Stimulated activated CD4-positive, alpha-beta T cell treated with anti-CD3 and anti-CD28 coated beads, Interleukin-15, amount 100 ng/mL, for 24 hours (primary cell): ENCODE data around the gene SNX15.
"Not testable (repeated sequence)": the region's sequence is repeated elsewhere in the genome, so short reads cannot be mapped to it uniquely, and the experiment has no call there.

ENCODE experiments used
- DNase-seq: peaks from one replicate; pipeline ENCODE4 v3.0.0-alpha.2; 2020

Gene SNX15

DNA sequence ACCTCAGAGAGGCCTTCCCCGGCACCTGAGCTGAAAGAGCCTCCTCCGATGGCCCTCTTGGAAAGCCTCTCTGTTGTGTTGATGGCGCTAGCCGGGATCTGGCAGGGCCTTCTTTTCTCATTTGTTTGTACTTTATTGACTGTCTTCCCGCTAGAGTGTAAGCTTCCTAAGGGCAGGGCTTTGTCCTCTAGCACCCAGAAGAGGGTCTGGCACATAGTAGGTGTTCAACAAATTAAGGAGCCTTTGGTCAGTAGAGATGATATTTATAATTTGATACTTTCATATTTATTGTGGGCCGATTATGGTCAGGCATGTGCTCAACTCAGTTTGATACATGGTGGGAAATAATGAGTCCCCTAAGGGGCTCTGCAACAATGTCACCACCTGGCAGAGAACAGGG is 9.3 kb upstream of the SNX15 start:
- no peak for DNase-seq

DNA sequence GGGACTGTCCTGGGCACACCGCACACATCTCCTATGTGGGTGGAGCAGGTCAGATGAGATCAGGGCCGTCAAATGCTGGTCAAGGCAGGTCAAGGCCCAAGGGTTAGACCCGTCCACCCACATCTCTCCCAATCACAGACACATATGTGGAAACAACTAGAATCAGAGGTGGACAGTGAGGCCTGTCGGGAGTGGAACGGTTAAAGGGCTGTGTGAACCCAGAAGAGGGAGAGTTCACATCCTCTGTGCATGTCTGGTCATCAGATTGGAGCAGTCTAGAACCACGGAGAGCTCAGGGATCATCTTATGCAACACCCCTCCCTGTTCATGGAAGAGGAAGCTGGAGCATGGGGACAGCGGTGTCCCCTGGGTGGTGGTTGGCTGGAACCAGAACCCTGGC is 7.4 kb upstream of the SNX15 start:
- no peak for DNase-seq

DNA sequence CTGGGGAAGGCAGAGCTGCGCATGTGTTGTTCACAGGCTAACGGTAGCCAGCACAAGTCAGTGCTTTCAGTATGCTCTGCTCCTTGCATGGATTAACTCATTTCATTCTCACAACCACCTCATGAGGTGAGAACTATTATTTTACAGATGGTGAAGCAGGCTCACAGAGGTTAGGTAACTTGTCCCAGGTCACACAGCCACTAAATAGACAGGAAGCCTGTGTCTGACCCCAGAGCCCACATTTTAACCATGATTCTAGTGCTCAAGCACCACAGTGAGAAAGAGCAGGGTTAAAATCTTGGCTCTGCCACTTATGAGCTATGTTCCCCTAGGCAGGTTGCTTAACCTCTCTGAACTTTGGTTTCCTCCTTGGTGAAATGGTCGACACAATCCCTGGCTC is 6.2 kb upstream of the SNX15 start:
- no peak for DNase-seq

DNA sequence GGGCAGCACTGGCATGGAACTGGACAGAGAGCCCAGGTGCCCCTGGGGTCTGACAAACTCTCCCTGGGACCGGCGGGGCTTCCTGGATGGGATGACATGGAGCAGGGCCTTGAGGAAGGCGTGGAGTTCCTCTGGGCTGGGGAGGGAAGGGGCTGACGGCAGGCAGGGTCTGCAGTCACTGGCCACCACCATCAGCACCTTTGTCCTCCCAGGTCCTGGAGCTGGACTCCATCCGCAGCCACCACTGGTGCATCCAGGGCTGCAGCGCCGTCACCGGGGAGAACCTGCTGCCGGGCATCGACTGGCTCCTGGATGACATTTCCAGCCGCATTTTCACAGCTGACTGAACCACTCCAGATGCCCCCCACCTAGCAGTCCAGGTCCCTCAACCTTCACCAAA is 5.7 kb upstream of the SNX15 start:
- DNase-seq, result no peak

DNA sequence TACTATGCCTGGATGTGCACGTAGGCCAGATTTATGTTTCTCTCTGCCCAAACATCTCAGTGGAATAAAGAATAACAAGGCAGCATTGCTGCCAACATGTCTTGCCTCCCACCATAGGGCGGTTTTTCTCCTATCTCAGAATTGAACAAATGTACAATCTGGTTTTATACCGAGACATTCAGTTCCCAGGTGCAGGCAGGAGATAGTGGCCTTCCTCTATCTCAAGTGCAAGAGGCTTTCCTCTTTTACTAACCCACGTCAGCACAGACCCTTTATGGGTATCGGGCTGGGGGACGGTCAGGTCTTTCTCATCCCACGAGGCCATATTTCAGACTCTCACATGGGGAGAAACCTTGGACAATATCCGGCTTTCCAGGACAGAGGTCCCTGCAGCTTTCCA is 3.7 kb upstream of the SNX15 start:
- DNase-seq, result not testable (repeated sequence)

DNA sequence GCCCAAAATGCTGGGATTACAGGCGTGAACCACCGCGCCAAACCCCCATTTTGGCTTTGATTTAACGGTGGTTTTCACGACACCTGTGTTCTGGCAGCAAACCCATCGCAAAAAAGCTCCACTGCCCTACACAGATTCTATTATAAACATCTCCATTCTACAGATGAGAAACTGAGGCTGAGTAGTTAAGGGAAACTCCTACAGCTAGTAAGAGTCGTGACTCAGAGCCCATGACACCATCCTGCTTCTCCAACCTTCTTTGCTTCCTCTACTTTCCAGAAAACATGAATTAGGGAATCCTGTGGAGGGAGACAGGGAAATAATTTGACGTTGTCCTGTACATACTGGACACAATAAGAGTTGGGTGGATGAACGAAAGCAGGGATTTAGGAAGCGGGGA is 429 bp upstream of the SNX15 start:
- no peak for DNase-seq

DNA sequence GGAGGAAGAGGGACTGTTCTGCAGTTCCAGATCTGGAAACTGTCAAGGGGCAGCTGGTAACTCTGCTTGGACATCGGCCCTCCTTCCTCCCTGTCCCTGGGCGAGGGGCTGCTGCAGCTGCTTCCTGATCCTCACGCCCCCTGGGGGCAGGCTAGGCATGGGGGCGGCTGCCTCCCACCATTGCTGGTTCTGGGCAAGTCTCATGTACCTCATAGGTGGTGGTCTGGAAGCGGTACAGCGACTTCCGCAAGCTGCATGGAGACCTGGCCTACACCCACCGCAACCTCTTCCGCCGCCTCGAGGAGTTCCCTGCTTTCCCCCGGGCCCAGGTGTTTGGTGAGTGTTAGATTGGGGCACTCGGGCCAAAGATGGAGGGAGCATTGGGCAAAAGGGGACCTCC is 5.0 kb downstream of the SNX15 start:
- no peak for DNase-seq

DNA sequence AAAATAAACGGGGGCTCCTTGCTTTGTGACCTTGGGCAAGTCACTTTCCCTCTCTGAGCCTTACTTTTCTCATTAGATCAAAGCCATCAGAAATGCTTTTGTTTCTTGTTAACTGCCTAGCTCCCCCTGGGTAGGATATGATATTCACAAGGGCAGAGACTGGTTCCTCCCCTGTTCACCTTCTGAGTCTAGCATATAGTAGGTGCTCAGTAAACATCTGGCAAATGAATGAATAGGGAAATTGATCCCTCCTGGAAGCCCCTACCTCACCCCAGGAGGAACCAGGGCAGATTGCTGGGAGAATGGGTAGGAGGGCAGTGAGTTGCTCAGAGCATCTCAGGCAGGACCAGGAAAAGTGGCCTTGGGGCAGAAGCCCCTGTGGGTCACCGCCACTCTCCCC is 7.2 kb downstream of the SNX15 start:
- DNase-seq, result no peak

DNA sequence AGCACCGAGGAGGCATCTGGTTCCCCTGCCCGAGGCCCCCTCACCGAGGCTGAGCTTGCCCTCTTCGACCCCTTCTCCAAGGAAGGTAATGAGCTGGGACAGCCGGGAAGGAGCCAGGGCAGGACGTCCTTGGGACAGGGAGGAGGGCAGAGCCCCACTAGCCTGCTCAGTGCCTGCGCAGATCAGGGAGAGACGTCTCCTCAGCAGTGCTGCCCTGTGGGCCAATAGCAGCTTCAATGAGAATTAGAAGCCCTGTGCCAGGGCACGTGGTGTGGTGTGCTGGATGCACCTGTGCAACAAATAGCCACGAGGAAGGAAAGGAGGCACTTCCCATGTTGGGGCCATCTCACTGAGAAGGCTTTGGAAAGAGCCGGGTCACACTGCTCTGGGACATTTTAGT is 8.3 kb downstream of the SNX15 start:
- no peak for DNase-seq

DNA sequence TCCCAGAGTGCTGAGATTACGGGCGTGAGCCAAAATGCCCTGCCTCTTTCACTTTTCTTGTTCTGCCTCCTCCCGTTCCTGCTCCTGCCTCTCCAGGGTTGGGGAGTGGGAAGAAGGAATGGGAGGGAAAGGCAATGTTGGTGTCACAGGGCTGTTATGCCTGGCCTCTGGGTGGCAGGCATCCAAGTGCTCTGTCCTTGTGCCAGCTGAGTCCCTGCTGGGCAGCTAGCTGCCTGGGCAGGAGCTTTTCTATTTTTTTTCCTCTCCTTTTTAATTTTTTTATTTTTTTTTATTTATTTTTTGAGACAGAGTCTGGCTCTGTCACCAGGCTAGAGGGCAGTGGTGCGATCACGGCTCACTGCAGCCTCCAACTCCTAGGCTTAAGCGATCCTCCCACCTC is 9.7 kb downstream of the SNX15 start:
- no peak for DNase-seq

DNA sequence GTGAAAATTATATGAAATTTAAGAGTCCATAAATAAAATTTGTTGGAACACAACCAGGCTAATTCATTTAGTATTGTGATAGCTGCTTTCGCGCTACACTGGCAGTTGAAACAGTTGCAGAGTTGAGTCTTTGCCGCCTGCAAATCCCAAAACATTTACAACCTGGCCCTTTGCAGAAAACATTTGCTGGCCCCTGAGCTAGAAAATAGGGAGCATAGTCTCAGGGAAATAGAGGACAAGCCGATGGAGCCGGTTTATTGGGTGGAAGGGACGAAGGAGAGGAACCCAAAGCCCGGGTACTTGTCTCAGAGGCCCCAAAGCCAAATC is 13.2 kb downstream of the SNX15 start:
- no peak for DNase-seq

DNA sequence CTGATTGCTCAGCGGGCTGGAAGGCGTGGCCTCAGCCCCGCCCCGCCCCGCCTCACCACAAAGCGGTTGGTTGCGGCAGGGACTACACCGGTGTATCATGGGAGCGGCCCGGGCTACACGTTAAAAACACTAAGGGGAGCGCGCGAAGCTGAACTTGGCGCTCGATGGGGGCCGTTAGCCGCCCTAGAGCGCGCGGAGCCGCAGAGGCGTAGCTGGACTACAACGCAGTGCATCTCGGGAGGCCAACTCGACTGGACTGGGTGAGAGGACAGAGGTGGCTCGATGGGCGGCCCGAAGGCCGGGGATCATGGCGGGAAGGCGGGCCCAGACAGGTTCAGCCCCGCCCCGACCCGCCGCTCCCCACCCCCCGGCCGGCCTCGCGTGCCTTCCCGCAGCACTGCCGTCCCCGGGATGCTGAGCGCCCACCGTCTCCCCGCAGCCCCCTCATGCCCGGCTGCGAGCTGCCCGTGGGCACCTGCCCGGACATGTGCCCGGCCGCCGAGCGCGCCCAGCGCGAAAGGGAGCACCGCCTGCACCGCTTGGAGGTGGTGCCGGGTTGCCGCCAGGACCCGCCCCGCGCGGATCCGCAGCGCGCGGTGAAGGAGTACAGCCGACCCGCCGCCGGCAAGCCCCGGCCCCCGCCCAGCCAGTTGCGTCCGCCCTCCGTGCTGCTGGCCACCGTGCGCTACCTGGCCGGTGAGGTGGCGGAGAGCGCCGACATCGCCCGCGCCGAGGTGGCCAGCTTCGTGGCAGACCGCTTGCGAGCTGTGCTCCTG is 13.8 kb downstream of the SNX15 start, which contains the start of gene SAC3D1:
SAC3D1 (plus strand) TSS at position 364 of the 776 bp plus-strand sequence; CDS start at position 447, 83 bp downstream.
- peak; percentile 95 for DNase-seq

DNA sequence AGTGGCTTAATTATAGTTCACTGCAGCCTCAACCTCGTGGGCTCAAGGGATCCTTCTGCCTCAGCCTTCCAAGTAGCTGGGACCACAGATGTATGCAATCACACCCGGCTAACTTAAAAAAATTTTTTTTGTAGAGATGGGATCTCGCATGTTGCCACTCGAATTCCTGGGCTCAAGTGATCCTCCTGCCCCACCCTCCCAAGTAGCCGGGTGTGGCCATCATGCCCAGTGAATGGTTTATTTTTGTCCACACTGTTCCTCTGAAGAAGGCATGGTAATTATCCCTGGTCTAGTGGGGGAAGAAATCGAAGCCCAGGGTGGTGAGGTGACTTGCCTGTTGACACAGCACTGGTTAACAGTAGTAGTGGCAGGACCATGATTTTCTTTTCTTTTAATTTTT is 15.7 kb downstream of the SNX15 start:
- DNase-seq, result no peak

DNA sequence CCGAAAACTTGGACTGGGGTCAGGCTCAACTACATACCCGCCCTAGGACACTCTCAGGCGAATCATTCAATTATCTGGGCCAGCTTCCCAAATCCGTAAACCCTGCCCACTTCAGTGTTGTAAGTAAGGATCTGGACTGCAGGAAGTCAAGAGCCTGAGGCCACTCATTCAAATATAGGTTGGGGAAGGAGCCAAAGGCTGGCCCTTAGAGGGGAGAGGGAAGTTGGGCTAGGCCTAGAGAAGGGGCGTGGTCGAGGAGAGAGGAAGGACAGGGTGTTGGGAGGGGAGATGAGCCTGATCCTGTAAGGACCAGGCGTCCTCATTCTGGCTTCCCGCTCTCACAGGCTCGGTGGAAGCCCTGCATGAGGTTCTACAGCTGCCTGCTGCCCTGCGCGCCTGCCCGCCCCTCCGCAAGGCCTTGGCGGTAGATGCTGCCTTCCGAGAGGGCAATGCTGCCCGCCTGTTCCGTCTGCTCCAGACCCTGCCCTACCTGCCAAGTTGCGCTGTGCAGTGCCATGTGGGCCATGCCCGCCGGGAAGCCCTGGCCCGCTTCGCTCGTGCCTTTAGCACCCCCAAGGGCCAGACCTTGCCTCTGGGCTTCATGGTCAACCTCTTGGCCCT is 16.8 kb downstream of the SNX15 start:
- no peak for DNase-seq

DNA sequence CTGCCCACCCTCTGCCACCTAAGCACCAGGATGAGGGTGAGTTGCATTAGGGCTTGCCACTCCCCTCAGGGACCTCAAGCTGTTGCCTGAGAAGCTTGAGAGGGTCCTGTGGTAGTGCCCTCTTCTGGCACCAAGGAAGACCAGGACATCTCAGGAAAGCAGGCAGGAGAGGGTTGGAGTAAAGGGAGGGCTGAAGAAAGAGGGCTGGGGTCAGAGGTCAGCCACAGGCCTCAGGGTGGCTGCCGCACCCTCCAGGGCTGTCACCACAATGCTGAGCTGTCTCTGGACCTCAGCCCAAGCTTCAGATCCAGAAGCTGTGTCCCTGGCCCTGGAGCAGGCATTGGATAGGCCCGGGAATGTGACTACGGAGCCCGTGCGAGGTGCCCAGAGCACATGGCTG is 17.8 kb downstream of the SNX15 start:
- no peak for DNase-seq

DNA sequence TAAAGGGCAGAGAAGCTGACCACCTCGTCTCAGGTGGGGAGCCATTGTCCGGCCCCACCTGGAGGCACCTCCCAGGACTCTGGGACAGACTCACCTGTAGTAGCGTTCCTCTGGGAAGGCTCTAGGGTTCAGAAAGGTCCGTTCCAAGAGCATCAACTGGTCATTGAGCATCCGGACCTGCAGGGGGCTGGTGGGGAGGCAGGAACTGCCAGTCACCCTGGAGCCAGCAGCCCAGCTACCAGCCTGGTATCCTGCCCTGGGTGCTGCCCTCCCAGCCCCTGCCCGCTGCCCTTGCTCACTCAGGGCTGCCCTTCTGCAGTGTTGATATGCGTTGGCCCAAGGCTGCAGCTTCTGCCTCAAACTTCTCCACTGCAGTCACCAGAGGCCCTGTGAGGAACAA is 18.5 kb downstream of the SNX15 start:
- DNase-seq, result no peak

DNA sequence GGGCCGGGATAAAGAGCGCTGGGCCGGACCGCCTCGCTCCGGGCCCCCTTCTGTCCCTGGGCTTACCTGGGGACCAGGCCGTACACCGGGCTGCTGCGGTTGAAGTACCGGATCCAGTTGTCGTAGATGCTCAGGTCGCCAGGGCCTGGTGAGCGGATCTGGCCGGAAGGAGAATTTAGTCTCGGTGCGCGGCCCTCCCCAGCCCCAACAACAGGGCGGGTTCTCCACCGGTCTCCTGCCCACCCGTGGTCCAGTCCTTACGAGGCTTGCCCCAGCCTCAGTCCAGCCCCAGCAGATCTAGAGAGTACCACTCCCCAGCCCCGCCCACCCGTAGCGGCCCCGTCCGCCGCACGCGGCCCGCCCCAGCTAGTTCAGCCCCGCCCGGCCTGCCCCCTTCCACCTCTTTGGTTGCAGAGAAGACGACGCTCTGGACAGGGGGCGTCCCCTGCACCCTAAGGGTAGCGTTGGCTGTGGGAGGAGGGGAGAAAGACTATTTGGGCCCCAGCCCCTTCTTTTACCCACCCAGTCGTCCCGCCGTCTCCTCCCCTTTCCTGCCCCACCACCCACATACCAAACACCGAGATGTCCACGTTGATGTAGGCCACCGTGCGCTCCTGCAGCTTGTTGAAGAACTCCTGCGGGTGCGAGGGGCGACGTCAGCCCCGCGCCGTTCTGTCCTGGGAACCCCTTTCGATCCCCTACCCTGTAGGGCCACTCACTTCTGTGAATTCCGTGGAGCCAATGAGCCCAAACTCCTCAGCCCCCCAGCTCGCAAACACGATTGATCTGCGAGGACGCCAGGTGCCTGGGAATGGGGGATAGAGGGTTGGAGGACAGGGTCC is 20.6 kb downstream of the SNX15 start:
- DNase-seq, result peak; percentile 53

DNA sequence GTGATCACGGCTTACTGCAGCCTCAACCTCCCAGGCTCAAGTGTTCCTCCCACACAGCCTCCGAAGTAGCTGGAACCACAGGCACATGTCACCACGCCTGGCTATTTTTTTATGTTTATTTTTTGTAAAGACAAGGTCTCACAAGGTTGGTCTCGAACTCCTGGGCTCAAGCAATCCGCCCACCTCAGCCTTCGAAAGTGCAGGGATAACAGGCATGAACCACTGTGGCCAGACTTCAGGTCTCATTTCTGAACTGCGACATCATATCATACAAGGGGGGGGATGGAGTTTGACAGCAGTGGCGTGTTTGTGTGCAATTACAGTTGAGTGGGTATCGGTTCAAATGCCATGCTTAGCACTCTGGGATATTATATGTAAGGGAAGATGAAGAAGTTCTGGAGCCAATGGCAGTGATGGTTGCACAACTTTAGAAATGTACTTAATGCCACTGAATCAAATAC is 24.2 kb downstream of the SNX15 start:
- DNase-seq, result no peak

DNA sequence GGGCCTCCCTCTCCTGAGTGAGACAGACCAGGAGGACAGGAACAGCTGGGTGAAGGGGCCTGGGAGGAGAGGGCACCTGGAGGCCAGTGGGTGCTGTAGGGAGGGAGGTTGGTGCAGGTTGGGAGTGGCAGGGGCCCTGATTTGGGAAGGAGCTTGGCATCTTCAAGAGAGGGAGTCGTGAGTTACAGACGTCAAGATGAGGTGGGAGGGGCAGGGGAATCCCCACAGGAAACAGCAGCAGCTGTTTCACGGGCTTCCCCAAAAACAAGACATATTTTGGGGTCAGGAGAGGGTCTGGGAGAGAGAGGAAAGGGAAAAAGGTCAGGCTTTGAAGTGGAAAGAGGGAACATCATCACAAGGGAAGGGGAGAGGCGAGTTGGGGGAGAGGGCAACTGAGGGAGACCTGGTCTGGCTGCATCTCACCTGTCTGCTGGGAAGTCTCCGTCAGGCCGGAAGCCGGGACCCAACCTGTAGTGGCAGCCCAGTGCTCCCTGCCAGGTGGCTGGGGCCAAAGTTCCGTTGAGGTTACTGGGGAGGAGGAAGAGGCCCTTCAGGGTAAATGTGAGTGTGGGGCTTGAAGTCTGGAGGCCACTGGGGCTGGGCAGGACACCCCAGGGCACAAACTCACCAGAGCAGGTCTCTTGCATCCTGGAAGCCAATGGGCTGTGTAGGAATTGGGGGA is 26.7 kb downstream of the SNX15 start:
- DNase-seq, result peak; percentile 37

DNA sequence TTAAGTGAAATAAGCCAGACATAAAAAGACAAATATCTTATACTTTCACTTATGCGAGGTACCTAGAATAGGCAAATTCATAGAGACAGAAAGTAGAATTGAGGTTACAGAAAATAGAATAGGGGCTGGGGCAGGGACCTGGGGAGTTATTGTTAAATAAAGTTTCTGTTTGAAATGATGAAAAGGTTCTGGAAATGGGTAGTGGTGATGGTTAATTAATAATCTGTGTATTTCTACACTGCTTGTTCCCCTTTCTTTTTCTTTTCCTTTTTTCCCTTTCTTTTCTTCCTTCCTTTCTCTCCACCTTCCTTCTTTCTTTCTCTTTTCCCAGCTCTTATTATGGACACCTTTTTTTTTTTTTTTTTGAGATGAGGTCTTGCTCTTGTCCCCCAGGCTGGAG is 28.3 kb downstream of the SNX15 start:
- DNase-seq, result no peak

DNA sequence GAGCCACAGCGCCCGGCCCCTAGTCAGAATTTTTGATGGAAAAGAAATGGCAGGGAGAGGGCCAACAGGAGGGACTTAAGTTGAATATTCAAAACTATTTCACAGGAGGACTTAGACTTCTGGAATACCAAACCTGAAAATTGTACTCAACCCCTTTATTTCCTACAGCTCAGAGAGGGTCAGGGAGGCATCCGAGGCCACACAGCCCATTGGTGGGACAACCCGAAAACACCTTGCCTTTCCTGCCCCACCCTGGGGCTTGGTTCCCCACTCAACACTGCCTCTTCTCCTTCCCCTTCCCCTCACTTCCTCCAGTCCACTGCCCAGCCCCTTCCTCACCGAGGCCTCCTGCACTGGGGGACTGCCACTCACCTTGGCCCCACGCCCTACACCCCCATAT is 29.8 kb downstream of the SNX15 start:
- DNase-seq, result no peak

DNA sequence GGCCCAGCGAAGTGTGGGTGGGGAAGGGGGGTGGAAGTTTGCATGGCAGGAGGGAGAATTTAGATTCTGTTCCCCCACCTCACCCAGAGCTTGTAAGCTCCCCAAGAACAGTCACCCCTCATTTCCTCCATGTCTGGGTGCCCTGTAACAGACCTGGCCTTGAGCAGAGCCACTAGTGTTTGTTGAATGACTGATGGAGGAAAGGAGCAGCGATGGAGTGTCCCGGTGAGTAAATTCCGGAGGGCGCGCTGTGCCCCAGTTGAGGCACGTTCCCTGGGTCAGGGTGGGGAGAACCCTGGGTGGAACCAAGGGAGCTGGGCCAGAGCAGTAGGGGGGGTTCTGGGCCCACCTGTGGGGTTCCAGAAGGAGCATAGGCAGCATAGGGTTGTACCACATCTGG is 30.3 kb downstream of the SNX15 start:
- no peak for DNase-seq

DNA sequence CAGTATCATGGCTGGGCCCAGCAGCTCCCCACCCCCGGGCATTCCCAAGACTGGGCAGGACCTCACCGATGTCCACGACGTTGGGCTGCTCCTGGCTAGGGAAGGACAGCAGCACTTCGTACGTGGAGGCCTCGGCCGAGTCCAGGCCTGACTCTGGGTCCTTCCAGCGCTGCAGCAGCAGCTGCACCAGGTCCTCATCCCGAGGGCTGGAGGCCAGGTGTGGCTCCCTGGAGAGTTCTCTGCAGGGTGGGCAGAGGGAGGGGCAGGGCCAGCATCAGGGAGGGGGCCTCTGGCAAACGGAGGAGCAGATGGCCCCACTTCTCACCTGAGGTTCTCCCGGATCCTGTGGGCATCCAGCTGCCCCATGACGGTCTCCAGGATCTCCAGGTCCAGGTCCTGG is 30.8 kb downstream of the SNX15 start:
- DNase-seq, result no peak
